NCI-H748 treated with DMSO at 0.1 percent for 48 hours (cell line): Measurements from ENCODE around the gene RPL13.

ENCODE experiments used
- DNase-seq: peaks from one replicate; lab custom pipeline; 2025; lab: John Stamatoyannopoulos, UW

RPL13 gene

GRCh38 chr16:89560378-89561141 lies at the start of gene RPL13:
TSS of gene RPL13 (plus strand) at chr16:89560682. CDS start at chr16:89560960, 278 bp downstream.
- DNase-seq = peak; percentile 69

- no peak for DNase-seq
Observed at GRCh38 chr16:89511374-89511773, 49.1 kb upstream of the RPL13 start.

GRCh38 chr16:89512453-89512852 lies 48.0 kb upstream of the RPL13 start:
- no peak for DNase-seq

GRCh38 chr16:89517128-89517527 lies 43.4 kb upstream of the RPL13 start:
- no peak for DNase-seq

GRCh38 chr16:89519881-89520280 lies 40.6 kb upstream of the RPL13 start:
- DNase-seq = no peak

GRCh38 chr16:89522287-89522686 lies 38.2 kb upstream of the RPL13 start:
- no peak for DNase-seq

GRCh38 chr16:89523680-89524344 lies 36.7 kb upstream of the RPL13 start:
- DNase-seq = no peak

- no peak for DNase-seq
Observed at GRCh38 chr16:89525146-89525913, 35.2 kb upstream of the RPL13 start.

GRCh38 chr16:89529097-89529496 lies 31.4 kb upstream of the RPL13 start:
- DNase-seq = no peak

- DNase-seq = no peak
Observed at GRCh38 chr16:89530401-89531381, 29.8 kb upstream of the RPL13 start.

GRCh38 chr16:89531821-89532526 lies 28.5 kb upstream of the RPL13 start:
- DNase-seq = no peak

GRCh38 chr16:89534252-89534756 lies 26.2 kb upstream of the RPL13 start:
- no peak for DNase-seq

- DNase-seq = no peak
Observed at GRCh38 chr16:89536371-89536770, 24.1 kb upstream of the RPL13 start.

- DNase-seq = no peak
Observed at GRCh38 chr16:89536886-89537548, 23.5 kb upstream of the RPL13 start.

- DNase-seq = no peak
Observed at GRCh38 chr16:89537549-89537925, 22.9 kb upstream of the RPL13 start.

- DNase-seq = no peak
Observed at GRCh38 chr16:89538286-89538685, 22.2 kb upstream of the RPL13 start.

GRCh38 chr16:89540557-89540956 lies 19.9 kb upstream of the RPL13 start:
- no peak for DNase-seq

GRCh38 chr16:89541792-89542191 lies 18.7 kb upstream of the RPL13 start:
- DNase-seq = no peak

GRCh38 chr16:89544113-89544512 lies 16.4 kb upstream of the RPL13 start:
- no peak for DNase-seq

GRCh38 chr16:89544713-89545043 lies 15.8 kb upstream of the RPL13 start:
- no peak for DNase-seq
